Inflammatory macrophage (primary cell): Measurements from ENCODE around the gene C2CD5.
A peak's percentile ranks its signal among the peaks of the same experiment; 100 is the strongest.
"Not testable (repeated sequence)": the region's sequence is repeated elsewhere in the genome, so short reads cannot be mapped to it uniquely, and the experiment has no call there.

Source experiments
- DNase-seq, 2 donors: peaks; one replicate each; pipeline ENCODE4 v3.0.0-alpha.2; 2020 to 2022

Gene C2CD5

GRCh38 chr12:22536346-22536945 is 7.9 kb downstream of the C2CD5 start:
- DNase-seq, result peak in 1 of 2 donors; percentile 45

GRCh38 chr12:22535478-22535877 is 8.9 kb downstream of the C2CD5 start:
- DNase-seq, result no peak

GRCh38 chr12:22535038-22535437 is 9.3 kb downstream of the C2CD5 start:
- no peak for DNase-seq

GRCh38 chr12:22533155-22533554 is 11.2 kb downstream of the C2CD5 start:
- DNase-seq, result no peak

- no peak for DNase-seq
Observed at GRCh38 chr12:22532317-22532716, 12.0 kb downstream of the C2CD5 start.

- no peak for DNase-seq
Observed at GRCh38 chr12:22531205-22531604, 13.1 kb downstream of the C2CD5 start.

- peak in 1 of 2 donors; percentile 51 for DNase-seq
Observed at GRCh38 chr12:22529281-22530060, 14.9 kb downstream of the C2CD5 start.

GRCh38 chr12:22527999-22528398 is 16.3 kb downstream of the C2CD5 start:
- no peak for DNase-seq

GRCh38 chr12:22526836-22527235 is 17.5 kb downstream of the C2CD5 start:
- DNase-seq, result no peak

GRCh38 chr12:22525426-22525825 is 18.9 kb downstream of the C2CD5 start:
- DNase-seq, result no peak

GRCh38 chr12:22518998-22519397 is 25.3 kb downstream of the C2CD5 start:
- DNase-seq, result no peak

GRCh38 chr12:22518060-22518719 is 26.2 kb downstream of the C2CD5 start:
- no peak for DNase-seq

GRCh38 chr12:22514875-22515274 is 29.5 kb downstream of the C2CD5 start:
- no peak for DNase-seq

- DNase-seq, result no peak
Observed at GRCh38 chr12:22505826-22506225, 38.5 kb downstream of the C2CD5 start.

GRCh38 chr12:22500100-22500499 is 44.2 kb downstream of the C2CD5 start:
- no peak for DNase-seq

GRCh38 chr12:22499445-22499844 is 44.9 kb downstream of the C2CD5 start:
- no peak for DNase-seq

- DNase-seq, result no peak
Observed at GRCh38 chr12:22494319-22494718, 50.0 kb downstream of the C2CD5 start.

- no peak for DNase-seq
Observed at GRCh38 chr12:22491034-22491433, 53.3 kb downstream of the C2CD5 start.

- no peak for DNase-seq
Observed at GRCh38 chr12:22488478-22488877, 55.9 kb downstream of the C2CD5 start.

- not testable (repeated sequence) for DNase-seq
Observed at GRCh38 chr12:22487683-22488082, 56.7 kb downstream of the C2CD5 start.

GRCh38 chr12:22481547-22482104 is 62.7 kb downstream of the C2CD5 start:
- DNase-seq, result no peak

GRCh38 chr12:22480814-22481213 is 63.5 kb downstream of the C2CD5 start:
- DNase-seq, result not testable (repeated sequence)

GRCh38 chr12:22480016-22480415 is 64.3 kb downstream of the C2CD5 start:
- no peak for DNase-seq

- no peak for DNase-seq
Observed at GRCh38 chr12:22477894-22478287, 66.5 kb downstream of the C2CD5 start.
